ENCODE data around the gene MEGF11.

The MEGF11 gene

GRCh38 chr15:66293419-66294156 is 40.0 kb upstream of the MEGF11 start, which contains the start of gene DIS3L (continued):
- TF ChIP-seq ZNF148 (tag by site-specific recombination; IDR thresholded peaks at IDR 0.05; ENCODE audit: borderline replicate concordance) (no peak), ZNF423 (tag by site-specific recombination; IDR thresholded peaks at IDR 0.05) (no peak), KLF9 (tag by site-specific recombination; IDR thresholded peaks at IDR 0.05; ENCODE audit: low read depth) (peak; percentile 47; the same call in 1 of the 2 replicates), ZBTB10 (tag by site-specific recombination; IDR thresholded peaks at IDR 0.05) (peak; percentile 64; the same call in 1 of the 2 replicates), PATZ1 (tag by site-specific recombination; IDR thresholded peaks at IDR 0.05) (peak; percentile 79)

GRCh38 chr15:66292571-66293418 is 39.2 kb upstream of the MEGF11 start:
- peaks cover 23% of the 10 kb centered on the region for H3K4me1 ChIP-seq (ENCODE audit: control insufficient read depth, insufficient read depth, low read length)
- no peaks in the 10 kb centered on the region for H3K9me3 ChIP-seq (ENCODE audit: control insufficient read depth, insufficient read depth, low read depth, low read length)
- peak overlapping the region; percentile 99 for H3K27ac ChIP-seq (ENCODE audit: extremely low read depth, low read depth, low read length)
- ChIA-PET POLR2A (interaction anchor here (0.5 to 1.2 kb wide), 2 partner anchors 16 to 222 kb away, joined by 3 read pairs; no protein-coding TSS in a partner anchor), CTCF (interaction anchor here (0.6 to 0.7 kb wide), 2 partner anchors 9 to 56 kb away, joined by 3 to 7 read pairs; no protein-coding TSS in a partner anchor)
- H3K36me3 ChIP-seq (ENCODE audit: control insufficient read depth in 2 of 2, insufficient read depth in 1 of 2, low read length in 2 of 2): peaks cover 0 to 5% of the 10 kb centered on the region in 2 experiments; a peak in 2 of 3 replicates
- H3K4me3 ChIP-seq (ENCODE audit: low read depth, low read length): peak overlapping the region; percentile 72
- TF ChIP-seq ZNF302 (tag by site-specific recombination; IDR thresholded peaks at IDR 0.05; ENCODE audit: low read depth) (no peak), ZNF10 (tag by site-specific recombination; IDR thresholded peaks at IDR 0.05) (no peak), ZBTB26 (tag by site-specific recombination; optimal IDR thresholded peaks at IDR 0.05) (no peak), ZNF600 (tag by site-specific recombination; IDR thresholded peaks at IDR 0.05) (peak; percentile 71), GFI1B (tag by site-specific recombination; IDR thresholded peaks at IDR 0.05) (0 out of 2 replicates have a peak, but pooled peaks have one; percentile 27), ZNF211 (tag by site-specific recombination; IDR thresholded peaks at IDR 0.05; ENCODE audit: low read depth) (no peak), RBAK (tag by site-specific recombination; IDR thresholded peaks at IDR 0.05) (no peak), ZNF280D (tag by site-specific recombination; IDR thresholded peaks at IDR 0.05) (no peak), WT1 (tag by site-specific recombination; IDR thresholded peaks at IDR 0.05) (no peak), ZNF664 (tag by site-specific recombination; IDR thresholded peaks at IDR 0.05) (no peak), HOXD13 (CRISPR knock-in tag; IDR thresholded peaks at IDR 0.05; ENCODE audit: borderline replicate concordance) (no peak), ZSCAN23 (tag by site-specific recombination; IDR thresholded peaks at IDR 0.05) (no peak), ZNF510 (tag by site-specific recombination; IDR thresholded peaks at IDR 0.05; ENCODE audit: insufficient replicate concordance) (no peak), ZNF501 (tag by site-specific recombination; IDR thresholded peaks at IDR 0.05) (no peak), GLI4 (tag by site-specific recombination; IDR thresholded peaks at IDR 0.05) (no peak)
